ENCODE results near the gene IKBKE. TPM values are rescaled to one million over a fixed set of nuclear protein-coding genes. Genes with fewer than 3 reads are reported as not detected.

Gene IKBKE
- total RNA-seq, 2 donors from 2014 or later: 5.0 to 8.5 TPM

- Histone ChIP-seq H3K9ac (ENCODE audit: extremely low read depth, low read length, poor library complexity, severe bottlenecking) (no peak overlapping the region), H3K9me3 (ENCODE audit: control insufficient read depth, low read length) (no peaks in the 10 kb centered on the region), H3K27ac (ENCODE audit: low read depth, low read length) (no peak overlapping the region), H3K4me1 (ENCODE audit: control insufficient read depth, insufficient read depth, low read length) (no peaks in the 10 kb centered on the region), H3K4me3 (ENCODE audit: low read length) (no peak overlapping the region), H3K36me3 (ENCODE audit: control insufficient read depth, insufficient read depth, low read length) (peaks cover 87% of the 10 kb centered on the region), H3K27me3 (ENCODE audit: control insufficient read depth, insufficient read depth, low read length, poor library complexity, severe bottlenecking) (no peaks in the 10 kb centered on the region)
- Mint-ChIP-seq H3K4me1 (peaks cover 5% of the 10 kb centered on the region), H3K36me3 (ENCODE audit: low read depth) (peaks cover 77% of the 10 kb centered on the region), H3K4me3 (no peak overlapping the region), H3K27ac (no peak overlapping the region), H3K27me3 (ENCODE audit: insufficient read depth) (no peaks in the 10 kb centered on the region), H3K9me3 (no peaks in the 10 kb centered on the region)
- DNase-seq: no peak
- no peak for TF ChIP-seq CTCF (conservative IDR thresholded peaks at IDR 0.05)
- 94 to 100% methylated on average over 1 of the region's 1 CpG for WGBS, 2 experiments (ENCODE audit: insufficient coverage in 1 of 2, insufficient read length in 1 of 2)
Observed at GRCh38 chr1:206435445-206435844, 34.8 kb upstream of the IKBKE start.

GRCh38 chr1:206438554-206438953 lies 31.7 kb upstream of the IKBKE start:
- H3K4me1 Mint-ChIP-seq: peaks cover 5% of the 10 kb centered on the region
- no peak overlapping the region for H3K27ac Mint-ChIP-seq
- no peaks in the 10 kb centered on the region for H3K9me3 Mint-ChIP-seq
- no peaks in the 10 kb centered on the region for H3K4me1 ChIP-seq (ENCODE audit: control insufficient read depth, insufficient read depth, low read length)
- H3K36me3 ChIP-seq (ENCODE audit: control insufficient read depth, insufficient read depth, low read length): peaks cover 94% of the 10 kb centered on the region
- H3K27me3 Mint-ChIP-seq (ENCODE audit: insufficient read depth): no peaks in the 10 kb centered on the region
- H3K27ac ChIP-seq (ENCODE audit: low read depth, low read length): no peak overlapping the region
- H3K9me3 ChIP-seq (ENCODE audit: control insufficient read depth, low read length): no peaks in the 10 kb centered on the region
- H3K36me3 Mint-ChIP-seq (ENCODE audit: low read depth): peaks cover 85% of the 10 kb centered on the region
- H3K4me3 ChIP-seq (ENCODE audit: low read length): no peak overlapping the region
- no peak overlapping the region for H3K9ac ChIP-seq (ENCODE audit: extremely low read depth, low read length, poor library complexity, severe bottlenecking)
- no peak for DNase-seq
- no peak overlapping the region for H3K4me3 Mint-ChIP-seq
- no peak for TF ChIP-seq CTCF (conservative IDR thresholded peaks at IDR 0.05)
- no peaks in the 10 kb centered on the region for H3K27me3 ChIP-seq (ENCODE audit: control insufficient read depth, insufficient read depth, low read length, poor library complexity, severe bottlenecking)

GRCh38 chr1:206439205-206439604 lies 31.1 kb upstream of the IKBKE start:
- Histone ChIP-seq H3K4me1 (ENCODE audit: control insufficient read depth, insufficient read depth, low read length) (no peaks in the 10 kb centered on the region), H3K27me3 (ENCODE audit: control insufficient read depth, insufficient read depth, low read length, poor library complexity, severe bottlenecking) (no peaks in the 10 kb centered on the region), H3K27ac (ENCODE audit: low read depth, low read length) (no peak overlapping the region), H3K36me3 (ENCODE audit: control insufficient read depth, insufficient read depth, low read length) (peaks cover 95% of the 10 kb centered on the region), H3K9ac (ENCODE audit: extremely low read depth, low read length, poor library complexity, severe bottlenecking) (no peak overlapping the region), H3K9me3 (ENCODE audit: control insufficient read depth, low read length) (no peaks in the 10 kb centered on the region), H3K4me3 (ENCODE audit: low read length) (no peak overlapping the region)
- 88 to 100% methylated on average over 1 to 2 of the region's 2 CpGs for WGBS, 2 experiments (ENCODE audit: insufficient coverage in 1 of 2, insufficient read length in 1 of 2)
- H3K27me3 Mint-ChIP-seq (ENCODE audit: insufficient read depth): no peaks in the 10 kb centered on the region
- no peak overlapping the region for H3K4me3 Mint-ChIP-seq
- H3K36me3 Mint-ChIP-seq (ENCODE audit: low read depth): peaks cover 85% of the 10 kb centered on the region
- no peak for TF ChIP-seq CTCF (conservative IDR thresholded peaks at IDR 0.05)
- H3K4me1 Mint-ChIP-seq: peaks cover 8% of the 10 kb centered on the region
- H3K27ac Mint-ChIP-seq: no peak overlapping the region
- DNase-seq: no peak
- no peaks in the 10 kb centered on the region for H3K9me3 Mint-ChIP-seq
